Effector memory CD8-positive, alpha-beta T cell (primary cell): Measurements from ENCODE around the gene ITGA2B.
A peak's percentile ranks its signal among the peaks of the same experiment; 100 is the strongest.

Source experiments
- ATAC-seq: fragments of 150-1000 bp; cut with Tn5 transposase; replicated peaks from 2 replicates; pipeline ENCODE4 v1.10.0; 2021; ENCODE audit warnings: mild to moderate bottlenecking, moderate library complexity
- DNase-seq, 3 experiments: peaks; one replicate each; pipeline ENCODE4 v3.0.0; 2021
- H3K27ac Mint-ChIP-seq, 2 donors: one replicate each; pipeline ENCODE4 v1.8.0; 2022; ENCODE audit warnings: mild to moderate bottlenecking in 2 of 2, mixed read lengths in 2 of 2, moderate library complexity in 2 of 2
- H3K27me3 Mint-ChIP-seq, 2 donors: one replicate each; pipeline ENCODE4 v1.8.0; 2022; ENCODE audit warnings: mixed read lengths in 2 of 2
- H3K36me3 Mint-ChIP-seq: one replicate; pipeline ENCODE4 v1.8.0; 2022; ENCODE audit warnings: mild to moderate bottlenecking, moderate library complexity, mixed read lengths; ENCODE audit not compliant: insufficient read depth
- H3K4me1 Mint-ChIP-seq, 2 donors: one replicate each; pipeline ENCODE4 v1.8.0; 2022; ENCODE audit warnings: low read depth in 2 of 2, mixed read lengths in 2 of 2
- H3K4me3 Mint-ChIP-seq, 2 donors: one replicate each; pipeline ENCODE4 v1.8.0; 2022; ENCODE audit warnings: mild to moderate bottlenecking in 2 of 2, mixed read lengths in 2 of 2, moderate library complexity in 2 of 2
- H3K9me3 Mint-ChIP-seq, 2 donors: one replicate each; pipeline ENCODE4 v1.8.0; 2022; ENCODE audit warnings: mixed read lengths in 2 of 2
- total RNA-seq, 9 experiments: gene quantifications; one replicate each; lab custom pipeline; 2026; lab: John Stamatoyannopoulos, UW

The ITGA2B gene
- 0.24 to 2.3 (median 0.59) reads per million in 9 experiments for total RNA-seq

DNA sequence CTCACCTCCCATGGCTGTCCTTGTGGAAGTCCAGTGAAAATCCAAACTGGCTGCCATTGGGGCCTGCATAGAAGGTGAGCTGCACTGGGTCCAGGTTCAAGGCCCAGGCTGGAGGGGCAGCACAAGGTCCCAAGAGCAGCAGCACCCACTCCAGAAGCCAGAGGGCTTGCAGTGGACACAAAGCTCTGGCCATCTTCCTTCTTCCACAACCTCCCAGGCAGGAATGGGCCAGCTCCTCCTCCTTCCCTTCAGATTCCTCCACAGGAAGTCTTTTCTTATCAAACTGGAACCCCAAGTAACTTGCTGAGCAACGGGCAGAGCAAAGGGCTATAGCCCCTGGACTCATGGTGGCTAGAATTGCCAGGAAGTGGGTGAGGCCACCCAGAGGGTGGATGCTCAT, at the start of gene ITGA2B:
ITGA2B (minus strand) TSS at position 369 of the 400 bp plus-strand sequence; CDS start at position 193, 176 bp downstream.
- H3K27ac Mint-ChIP-seq, result peak within 1 kb of the TSS in 1 of 2 donors; percentile 51
- peaks cover 0 to 3% of the 10 kb centered on the region in 2 donors for H3K9me3 Mint-ChIP-seq
- H3K27me3 Mint-ChIP-seq, result peaks cover 7 to 28% of the 10 kb centered on the region in 2 donors
- DNase-seq (no peak), ATAC-seq (no peak)
- H3K4me3 Mint-ChIP-seq, result no peak within 1 kb of the TSS
- peaks cover 13 to 24% of the 10 kb centered on the region in 2 donors for H3K4me1 Mint-ChIP-seq
- peaks cover 7% of the 10 kb centered on the region for H3K36me3 Mint-ChIP-seq

DNA sequence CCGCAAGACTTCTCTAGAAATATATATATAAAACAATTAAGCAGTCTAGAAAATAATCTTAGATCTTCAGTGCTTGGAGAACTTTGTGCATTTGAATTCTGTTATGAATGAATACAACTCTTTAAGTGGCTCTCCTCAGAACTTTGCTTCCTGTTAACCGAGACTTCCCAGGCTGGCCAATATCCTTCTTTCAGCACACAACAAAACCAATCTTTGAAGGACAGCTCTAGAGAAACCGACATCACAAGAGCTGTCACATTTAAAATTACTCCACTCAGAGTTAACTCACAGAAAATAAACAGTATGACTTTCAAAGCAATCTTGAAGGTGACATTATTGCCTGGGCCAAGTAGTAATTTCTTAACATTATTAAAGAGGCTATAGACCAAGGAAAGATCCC, 49.7 kb upstream of the ITGA2B start:
- peaks cover 20% of the 10 kb centered on the region for H3K36me3 Mint-ChIP-seq
- H3K4me3 Mint-ChIP-seq, result peak overlapping the region; percentile 38 to 58
- no peaks in the 10 kb centered on the region for H3K27me3 Mint-ChIP-seq
- ATAC-seq (peak; percentile 18), DNase-seq (no peak)
- peaks cover 16 to 27% of the 10 kb centered on the region in 2 donors for H3K4me1 Mint-ChIP-seq
- no peaks in the 10 kb centered on the region for H3K9me3 Mint-ChIP-seq
- H3K27ac Mint-ChIP-seq, result peak overlapping the region; percentile 84 to 91

DNA sequence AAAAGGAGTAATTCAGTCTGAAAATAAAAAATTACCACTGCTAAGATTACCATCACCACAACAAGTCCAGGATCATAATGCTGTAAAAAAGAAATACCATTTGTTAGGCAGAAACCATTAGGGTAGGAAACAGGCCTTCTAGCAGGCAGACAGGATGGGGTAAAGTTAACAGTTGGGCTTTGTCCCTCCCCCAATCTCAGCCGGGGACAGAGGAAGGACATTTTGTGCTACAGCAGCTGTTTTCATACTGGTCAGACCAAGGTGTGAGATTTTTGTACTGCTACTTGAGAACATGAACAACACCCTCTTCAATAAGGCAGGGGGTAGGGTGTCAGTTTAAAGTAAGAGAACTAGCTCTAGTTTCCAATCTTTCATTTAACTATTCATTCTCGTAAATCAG, 49.2 kb upstream of the ITGA2B start:
- peak; percentile 11 to 31 (median 21) for DNase-seq
- H3K9me3 Mint-ChIP-seq, result no peaks in the 10 kb centered on the region
- H3K27me3 Mint-ChIP-seq, result no peaks in the 10 kb centered on the region
- peak; percentile 96 for ATAC-seq
- peaks cover 25% of the 10 kb centered on the region for H3K36me3 Mint-ChIP-seq
- H3K27ac Mint-ChIP-seq, result peak overlapping the region; percentile 84 to 91
- H3K4me3 Mint-ChIP-seq, result peak overlapping the region; percentile 41 to 58
- peaks cover 16 to 29% of the 10 kb centered on the region in 2 donors for H3K4me1 Mint-ChIP-seq

DNA sequence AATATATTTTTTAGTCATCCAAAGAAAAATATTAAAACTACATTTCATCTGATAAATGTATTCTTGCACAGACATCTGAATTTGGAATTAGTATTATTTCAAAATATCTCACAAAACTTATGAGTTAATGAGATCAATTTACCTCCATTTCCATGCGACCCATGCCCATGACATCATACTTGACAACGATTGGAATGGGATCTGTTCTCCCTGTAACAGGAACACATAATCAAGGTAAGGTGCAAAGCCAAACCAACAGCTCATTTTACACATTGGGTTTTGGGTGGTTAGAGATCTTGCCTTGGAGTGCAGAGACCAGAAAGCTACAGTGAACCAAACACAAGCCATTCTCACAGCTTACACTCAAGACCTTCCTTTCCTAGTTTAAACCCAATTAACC, 46.9 kb upstream of the ITGA2B start:
- no peak overlapping the region for H3K27ac Mint-ChIP-seq
- ATAC-seq, result no peak
- H3K4me3 Mint-ChIP-seq, result no peak overlapping the region

DNA sequence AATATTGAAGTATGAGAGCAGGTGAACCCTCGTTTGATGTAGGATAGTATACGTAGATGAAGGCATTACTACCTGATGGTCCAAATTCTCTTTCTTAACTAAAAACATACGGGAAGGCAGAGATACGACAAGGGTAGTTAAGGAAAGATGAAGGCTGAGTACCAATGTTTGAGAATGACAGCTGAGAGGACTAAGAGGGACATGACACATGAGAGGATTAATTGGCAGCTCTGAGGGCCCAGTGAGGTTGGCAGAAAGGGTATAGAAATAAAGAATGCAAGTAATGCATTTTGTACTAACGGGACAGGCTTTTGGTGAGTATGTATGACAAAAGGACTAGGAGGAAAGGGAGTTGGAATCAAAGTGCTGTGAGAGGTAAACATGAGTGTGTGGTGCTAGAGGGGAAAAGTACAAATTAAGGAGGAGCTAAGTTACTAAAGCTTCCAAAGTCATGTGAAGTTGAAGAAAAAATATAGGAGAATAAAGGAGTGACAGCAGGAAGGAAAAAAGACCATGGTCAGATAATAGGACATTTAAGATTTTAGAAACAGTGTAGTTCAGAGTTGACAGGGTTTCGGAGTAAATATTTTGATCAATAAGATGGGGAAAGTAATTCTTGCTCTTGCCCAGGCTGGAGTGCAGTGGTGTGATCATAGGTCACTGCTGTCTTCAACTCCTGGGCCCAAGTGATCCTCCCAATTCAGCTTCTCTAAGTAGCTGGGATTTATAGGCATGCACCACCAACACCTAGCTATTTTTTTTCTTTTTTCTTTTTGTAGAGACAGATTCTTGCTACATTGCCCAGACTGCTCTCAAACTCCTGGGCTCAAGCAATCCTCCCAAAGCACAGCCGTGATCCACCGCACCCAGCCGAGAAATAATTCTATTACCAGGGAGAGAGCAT, 43.1 kb upstream of the ITGA2B start:
- ATAC-seq (no peak), DNase-seq (no peak)
- H3K9me3 Mint-ChIP-seq, result no peaks in the 10 kb centered on the region
- H3K27ac Mint-ChIP-seq, result peak overlapping the region in 1 of 2 donors; percentile 41
- peaks cover 63% of the 10 kb centered on the region for H3K36me3 Mint-ChIP-seq
- no peak overlapping the region for H3K4me3 Mint-ChIP-seq
- peaks cover 0 to 10% of the 10 kb centered on the region in 2 donors for H3K4me1 Mint-ChIP-seq
- H3K27me3 Mint-ChIP-seq, result no peaks in the 10 kb centered on the region

More for the DNA sequence above, 46.9 kb upstream of the ITGA2B start:
- Mint-ChIP-seq H3K36me3 (peaks cover 38% of the 10 kb centered on the region), H3K9me3 (no peaks in the 10 kb centered on the region), H3K27me3 (no peaks in the 10 kb centered on the region), H3K4me1 (peaks cover 15 to 36% of the 10 kb centered on the region in 2 donors)
- no peak for DNase-seq

DNA sequence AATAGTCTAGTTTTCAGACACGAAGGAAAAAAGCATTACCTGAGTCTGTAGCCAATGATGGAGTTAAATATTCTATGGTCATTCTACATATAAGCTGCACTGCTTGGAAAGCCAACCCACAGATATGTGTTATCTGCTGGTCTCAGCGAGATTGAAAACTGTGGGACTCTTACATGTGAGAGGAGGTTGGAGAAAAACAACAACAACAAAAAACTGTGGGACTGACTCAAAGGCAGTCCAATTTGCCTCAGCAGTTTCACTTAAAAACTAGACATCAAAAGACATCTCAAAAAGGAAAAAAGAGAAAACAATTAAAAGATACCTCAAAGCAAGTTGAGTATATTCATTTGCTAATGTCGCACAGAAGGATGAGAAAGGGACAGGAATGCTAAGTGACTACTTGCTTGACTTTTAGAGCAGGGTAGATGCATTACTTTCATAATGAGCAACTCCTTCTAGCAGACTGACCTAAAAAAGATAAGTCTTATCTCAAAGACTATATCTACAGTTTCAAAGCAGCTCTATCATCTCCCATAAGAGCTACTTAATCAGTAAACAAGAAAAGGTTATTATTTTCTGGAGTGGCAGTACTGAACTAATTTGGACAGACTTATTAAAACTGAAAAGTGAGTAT, 35.5 kb upstream of the ITGA2B start:
- DNase-seq (no peak), ATAC-seq (no peak)
- Mint-ChIP-seq H3K27ac (peak overlapping the region; percentile 23 to 44), H3K27me3 (no peaks in the 10 kb centered on the region), H3K4me1 (peaks cover 1 to 6% of the 10 kb centered on the region in 2 donors), H3K4me3 (no peak overlapping the region), H3K9me3 (no peaks in the 10 kb centered on the region), H3K36me3 (peaks cover 68% of the 10 kb centered on the region)

DNA sequence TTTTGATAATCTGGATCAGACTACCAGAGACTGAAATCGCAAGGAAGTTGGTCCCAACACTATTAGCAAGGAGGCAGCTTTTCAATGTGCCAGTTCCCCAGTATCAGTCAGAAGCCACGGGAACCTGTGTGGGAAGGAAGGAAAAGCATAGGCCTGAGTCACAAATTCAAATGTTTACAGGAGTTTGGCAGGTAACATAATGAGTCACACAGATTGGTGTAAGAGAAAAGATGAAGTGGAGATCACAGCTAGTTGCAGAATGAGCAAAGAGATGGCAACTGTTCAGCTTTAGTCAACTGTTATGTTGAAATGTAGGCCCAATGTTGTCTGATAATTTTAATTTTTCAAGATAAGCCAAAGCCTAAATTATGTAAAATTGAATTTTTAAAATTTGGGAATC, 28.1 kb upstream of the ITGA2B start:
- H3K36me3 Mint-ChIP-seq, result peaks cover 55% of the 10 kb centered on the region
- no peaks in the 10 kb centered on the region for H3K4me1 Mint-ChIP-seq
- ATAC-seq, result no peak
- H3K4me3 Mint-ChIP-seq, result no peak overlapping the region
- no peaks in the 10 kb centered on the region for H3K27me3 Mint-ChIP-seq
- H3K27ac Mint-ChIP-seq, result no peak overlapping the region
- no peaks in the 10 kb centered on the region for H3K9me3 Mint-ChIP-seq
- no peak for DNase-seq

DNA sequence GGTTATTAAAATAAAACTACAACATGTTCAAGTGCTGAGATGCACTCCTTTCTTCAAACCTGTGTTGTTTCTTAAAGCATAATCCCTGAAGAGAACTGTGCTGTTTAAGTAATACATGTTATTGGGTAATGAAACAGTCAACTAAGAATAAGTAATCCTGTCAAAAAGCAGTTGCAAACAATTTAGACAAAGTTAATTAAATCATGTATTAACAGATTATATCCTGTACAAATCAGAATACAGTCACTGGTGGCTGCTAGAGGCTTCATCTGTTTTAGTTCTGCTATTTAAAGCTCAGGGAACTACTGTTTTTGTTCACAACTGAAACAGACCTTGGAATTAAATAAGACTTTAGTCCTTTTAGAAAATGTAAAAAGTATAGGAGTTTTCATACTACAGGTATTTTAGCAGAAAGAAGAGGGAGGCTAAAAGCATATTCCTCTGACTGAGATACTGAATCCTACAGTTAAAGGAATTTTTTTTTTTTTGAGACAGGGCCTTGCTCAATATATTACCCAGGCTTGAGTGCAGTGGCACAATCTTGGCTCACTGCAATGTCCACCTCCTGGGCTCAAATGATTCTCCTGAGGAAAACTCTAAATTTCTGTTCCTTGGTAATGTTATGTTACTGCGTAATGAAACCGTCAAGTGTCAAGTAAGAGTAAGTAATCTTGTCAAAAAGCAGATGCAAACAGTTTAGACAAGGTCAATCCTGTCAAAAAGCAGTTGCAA, 27.3 kb upstream of the ITGA2B start:
- ATAC-seq, result no peak
- Mint-ChIP-seq H3K36me3 (peaks cover 48% of the 10 kb centered on the region), H3K27ac (no peak overlapping the region), H3K9me3 (no peaks in the 10 kb centered on the region), H3K4me3 (no peak overlapping the region), H3K4me1 (no peaks in the 10 kb centered on the region), H3K27me3 (no peaks in the 10 kb centered on the region)
- no peak for DNase-seq

DNA sequence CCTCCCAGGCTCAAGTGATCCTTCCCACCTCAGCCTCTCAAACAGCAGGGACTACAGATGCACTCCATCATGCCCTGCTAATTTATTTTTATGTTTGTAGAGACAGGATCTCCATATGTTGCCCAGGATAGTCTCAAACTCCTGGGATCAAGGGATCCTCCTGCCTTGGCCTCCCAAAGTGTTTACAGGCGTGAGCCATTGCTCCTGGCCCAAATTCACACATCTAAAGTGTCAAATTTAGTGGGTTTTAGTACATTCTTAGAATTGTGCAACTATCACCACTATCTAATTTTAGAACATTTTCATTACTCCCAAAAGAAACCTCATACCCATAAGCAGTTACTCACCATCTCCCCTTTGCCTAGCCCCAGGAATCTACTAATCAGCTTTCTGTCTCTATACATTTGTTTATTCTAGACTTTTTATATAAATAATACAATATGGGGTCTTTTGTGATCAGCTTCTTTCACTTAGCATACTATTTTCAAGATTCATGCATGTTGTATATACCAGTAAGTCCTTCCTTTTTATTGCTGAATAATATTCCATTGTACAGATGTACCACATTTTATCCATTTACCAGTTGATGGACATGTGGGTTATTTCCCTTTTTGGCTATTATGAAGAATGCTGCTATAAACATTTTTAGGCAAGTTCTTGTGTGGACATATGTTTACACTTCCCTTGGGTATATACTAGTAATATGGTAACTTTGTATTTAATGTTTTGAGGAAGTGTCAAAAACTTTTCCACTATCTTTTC, 25.1 kb upstream of the ITGA2B start:
- no peaks in the 10 kb centered on the region for H3K9me3 Mint-ChIP-seq
- no peaks in the 10 kb centered on the region for H3K27me3 Mint-ChIP-seq
- H3K27ac Mint-ChIP-seq, result no peak overlapping the region
- H3K4me1 Mint-ChIP-seq, result peaks cover 0 to under 1% of the 10 kb centered on the region in 2 donors
- no peak for ATAC-seq
- DNase-seq, result no peak
- H3K4me3 Mint-ChIP-seq, result no peak overlapping the region
- peaks cover 30% of the 10 kb centered on the region for H3K36me3 Mint-ChIP-seq

DNA sequence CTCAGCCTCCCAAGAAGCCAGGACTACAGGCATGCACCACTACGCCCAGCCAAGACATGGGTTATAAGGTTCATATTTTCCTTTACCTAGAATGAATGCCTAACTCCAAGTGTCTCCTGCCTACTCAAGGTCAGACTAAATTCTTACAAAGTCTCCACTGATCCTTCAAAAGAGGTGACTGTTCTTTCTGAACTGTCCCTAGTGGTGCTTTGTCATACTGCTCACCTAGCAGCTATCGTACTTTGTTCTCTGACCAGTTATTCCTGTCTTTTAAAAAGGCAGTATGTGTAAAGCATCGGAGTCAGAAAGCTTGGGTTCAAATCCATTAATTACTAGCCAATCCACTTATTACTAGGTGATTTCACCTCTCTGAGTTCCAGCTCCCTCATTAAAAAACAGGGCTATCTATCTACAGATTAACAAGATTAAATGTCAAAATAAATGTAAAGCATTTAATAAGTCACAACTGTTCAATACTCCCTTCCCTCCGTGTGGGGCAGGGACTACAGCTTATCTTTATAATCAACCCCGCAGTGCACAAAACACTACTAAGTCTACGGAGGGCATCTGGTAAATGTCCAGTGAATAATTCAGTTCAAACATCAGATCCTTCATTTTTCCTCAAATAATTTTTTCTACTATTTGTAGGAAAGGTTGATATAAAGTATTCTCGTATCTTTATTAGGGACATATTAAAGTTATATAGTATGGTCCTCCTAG, 20.0 kb upstream of the ITGA2B start:
- ATAC-seq (no peak), DNase-seq (no peak)
- no peaks in the 10 kb centered on the region for H3K9me3 Mint-ChIP-seq
- peaks cover 28% of the 10 kb centered on the region for H3K36me3 Mint-ChIP-seq
- H3K4me1 Mint-ChIP-seq, result peaks cover 0 to 7% of the 10 kb centered on the region in 2 donors
- H3K27me3 Mint-ChIP-seq, result no peaks in the 10 kb centered on the region
- H3K27ac Mint-ChIP-seq, result no peak overlapping the region
- H3K4me3 Mint-ChIP-seq, result no peak overlapping the region

DNA sequence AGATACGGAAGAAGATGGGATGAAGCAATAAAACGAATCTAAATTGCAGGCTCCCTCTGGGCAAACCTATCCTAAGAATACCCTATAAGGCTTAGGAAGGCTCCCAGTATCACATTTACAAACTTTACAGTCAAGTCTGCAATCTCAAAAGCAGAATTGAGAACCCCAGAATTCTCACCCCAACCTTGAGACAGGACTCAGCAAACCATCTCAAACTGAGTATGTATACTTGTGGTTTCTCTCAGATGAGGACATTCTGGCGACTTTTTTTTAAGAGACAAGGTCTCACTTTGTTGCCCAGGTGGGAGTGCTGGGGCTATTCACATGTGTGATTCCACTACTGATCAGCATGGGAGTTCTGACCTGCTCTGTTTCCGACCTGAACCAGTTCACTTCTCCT, 19.3 kb upstream of the ITGA2B start:
- ATAC-seq, result no peak
- Mint-ChIP-seq H3K27ac (no peak overlapping the region), H3K27me3 (no peaks in the 10 kb centered on the region), H3K4me1 (peaks cover 0 to 7% of the 10 kb centered on the region in 2 donors), H3K9me3 (no peaks in the 10 kb centered on the region), H3K36me3 (peaks cover 30% of the 10 kb centered on the region), H3K4me3 (no peak overlapping the region)
- DNase-seq, result no peak

DNA sequence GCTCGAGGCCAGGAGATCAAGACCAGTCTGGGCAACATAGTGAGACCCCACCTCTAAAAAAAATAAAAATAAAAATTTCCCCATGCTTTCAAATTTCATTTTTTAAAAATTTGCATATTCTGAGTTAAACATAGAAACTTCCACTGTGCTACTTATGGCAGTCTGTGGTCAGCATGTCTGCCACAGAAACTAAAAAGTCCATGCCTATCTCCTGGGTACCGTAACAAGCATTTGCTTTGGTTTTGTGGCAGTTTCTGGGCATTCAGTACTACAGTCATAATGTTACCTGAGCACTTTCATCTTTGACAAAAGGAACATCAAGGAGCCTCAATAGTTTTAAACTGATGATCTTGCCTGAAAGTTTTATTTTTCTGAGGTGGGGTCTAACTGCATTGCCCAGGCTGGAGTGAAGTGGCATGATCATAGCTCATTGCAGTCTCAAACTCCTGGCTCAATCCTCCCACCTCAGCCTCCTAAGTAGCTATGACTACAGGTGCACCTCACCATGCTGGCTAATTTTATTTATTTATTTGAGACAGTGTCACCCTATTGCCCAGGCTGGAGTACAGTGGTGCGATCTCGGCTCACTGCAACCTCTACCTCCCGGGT, 13.2 kb upstream of the ITGA2B start:
- no peak overlapping the region for H3K4me3 Mint-ChIP-seq
- peaks cover 0 to 4% of the 10 kb centered on the region in 2 donors for H3K4me1 Mint-ChIP-seq
- DNase-seq (no peak), ATAC-seq (no peak)
- peaks cover 61% of the 10 kb centered on the region for H3K36me3 Mint-ChIP-seq
- H3K27ac Mint-ChIP-seq, result no peak overlapping the region
- H3K9me3 Mint-ChIP-seq, result no peaks in the 10 kb centered on the region
- H3K27me3 Mint-ChIP-seq, result no peaks in the 10 kb centered on the region
